HCT116 (cell line): Measurements from ENCODE around the gene C2orf92.

Experiments
- EZH2 ChIP-seq: fragments of 200-600 bp; sonication (generic); IDR thresholded peaks from 2 replicates; pipeline ENCODE4 v1.6.1; 2017; ENCODE audit warnings: antibody characterized with exemption, mixed run types
- JUND ChIP-seq: IDR thresholded peaks from 2 replicates; pipeline ENCODE4 v1.6.1; 2012
- RAD21 ChIP-seq: IDR thresholded peaks from 2 replicates; pipeline ENCODE4 v1.6.1; 2012; ENCODE audit warnings: low read depth, mild to moderate bottlenecking
- TF ChIP-seq, protein P1 (sequence below), 3 experiments: fragments of 200-600 bp in 1 of 3; sonication (generic) in 1 of 3; IDR thresholded peaks in 2 of 3; conservative IDR thresholded peaks in 1 of 3; 2 replicates each; pipeline ENCODE4 v1.5.1; 2012 to 2017; ENCODE audit warnings: low read depth in 2 of 3, low read length in 2 of 3, antibody characterized with exemption in 1 of 3, borderline replicate concordance in 1 of 3, control low read depth in 1 of 3, mild to moderate bottlenecking in 1 of 3, mixed read lengths in 1 of 3, mixed run types in 1 of 3, moderate library complexity in 1 of 3; ENCODE audit not compliant: insufficient read depth in 1 of 3

GRCh38 chr2:97714084-97714949 lies 44.8 kb downstream of the C2orf92 start:
- no peak for TF ChIP-seq RAD21
- no peak for TF ChIP-seq JUND
- TF ChIP-seq, protein P1, sequence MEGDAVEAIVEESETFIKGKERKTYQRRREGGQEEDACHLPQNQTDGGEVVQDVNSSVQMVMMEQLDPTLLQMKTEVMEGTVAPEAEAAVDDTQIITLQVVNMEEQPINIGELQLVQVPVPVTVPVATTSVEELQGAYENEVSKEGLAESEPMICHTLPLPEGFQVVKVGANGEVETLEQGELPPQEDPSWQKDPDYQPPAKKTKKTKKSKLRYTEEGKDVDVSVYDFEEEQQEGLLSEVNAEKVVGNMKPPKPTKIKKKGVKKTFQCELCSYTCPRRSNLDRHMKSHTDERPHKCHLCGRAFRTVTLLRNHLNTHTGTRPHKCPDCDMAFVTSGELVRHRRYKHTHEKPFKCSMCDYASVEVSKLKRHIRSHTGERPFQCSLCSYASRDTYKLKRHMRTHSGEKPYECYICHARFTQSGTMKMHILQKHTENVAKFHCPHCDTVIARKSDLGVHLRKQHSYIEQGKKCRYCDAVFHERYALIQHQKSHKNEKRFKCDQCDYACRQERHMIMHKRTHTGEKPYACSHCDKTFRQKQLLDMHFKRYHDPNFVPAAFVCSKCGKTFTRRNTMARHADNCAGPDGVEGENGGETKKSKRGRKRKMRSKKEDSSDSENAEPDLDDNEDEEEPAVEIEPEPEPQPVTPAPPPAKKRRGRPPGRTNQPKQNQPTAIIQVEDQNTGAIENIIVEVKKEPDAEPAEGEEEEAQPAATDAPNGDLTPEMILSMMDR (IDR thresholded peaks at IDR 0.05 in 2 of 3, conservative IDR thresholded peaks at IDR 0.05 in 1 of 3; ENCODE audit: borderline replicate concordance in 1 of 3, insufficient read depth in 1 of 3, low read depth in 2 of 3, low read length in 2 of 3), result no peak
- no peak for TF ChIP-seq EZH2
